Vagina (tissue), 2 donors: ENCODE data around the gene CTXN2. TPM values are rescaled to one million over a fixed set of nuclear protein-coding genes. Genes with fewer than 3 reads are reported as not detected.

ENCODE experiments used
- DNase-seq, 2 donors: peaks; one replicate each; pipeline ENCODE4 v3.0.0-alpha.2; 2017; ENCODE audit errors: extremely low spot score in 2 of 2
- H3K27ac ChIP-seq: fragments of 200-600 bp; sonication (generic); one replicate; pipeline ENCODE4 v1.5.1; 2019
- H3K27me3 ChIP-seq: fragments of 200-600 bp; sonication (generic); one replicate; pipeline ENCODE4 v1.5.1; 2019
- H3K36me3 ChIP-seq, 2 donors: fragments of 200-600 bp; sonication (generic); one replicate each; pipeline ENCODE4 v1.5.1; 2017 to 2019
- H3K4me1 ChIP-seq: fragments of 200-600 bp; sonication (generic); one replicate; pipeline ENCODE4 v1.5.1; 2019
- H3K4me3 ChIP-seq, 2 donors: fragments of 200-600 bp; sonication (generic); 1 replicate in 1 of 2; 2 replicates in 1 of 2; pipeline ENCODE4 v1.5.1; 2016 to 2019
- H3K9me3 ChIP-seq: fragments of 200-600 bp; sonication (generic); one replicate; pipeline ENCODE4 v1.5.1; 2019
- CTCF ChIP-seq, 3 experiments: fragments of 450-650 bp in 2 of 3; fragments of 200-600 bp in 1 of 3; sonication (generic) in 1 of 3; IDR thresholded peaks; one replicate each; pipeline ENCODE4 v1.5.1; 2017 to 2019; ENCODE audit warnings: antibody characterized with exemption in 3 of 3, mild to moderate bottlenecking in 2 of 3, moderate library complexity in 2 of 3
- POLR2A ChIP-seq, 2 donors: fragments of 450-650 bp; IDR thresholded peaks; one replicate each; pipeline ENCODE4 v1.6.1; 2017; ENCODE audit warnings: antibody characterized with exemption in 2 of 2, mild to moderate bottlenecking in 2 of 2, moderate library complexity in 2 of 2
- POLR2AphosphoS5 ChIP-seq, 2 donors: sonication (generic); formaldehyde crosslinking; IDR thresholded peaks; one replicate each; pipeline ENCODE4 v1.9.0; 2017; ENCODE audit warnings: antibody characterized with exemption in 2 of 2, mild to moderate bottlenecking in 2 of 2, low read depth in 1 of 2; ENCODE audit not compliant: insufficient read depth in 1 of 2
- intact Hi-C: fragments of 100-400 bp; cut with DNase I; formaldehyde crosslinking; loops from one replicate; pipeline ENCODE4 v1.15.1; 2023
- total RNA-seq: library from RNA; depleted of rRNA; stranded (reverse); fragments of >200 nt; gene quantifications from one replicate; pipeline ENCODE4 v1.2.3, GENCODE V29; 2016

The CTXN2 gene
- total RNA-seq, 1 donor from 2014 or later: not detected

- intact Hi-C loops: no loop called here
- Histone ChIP-seq H3K9me3 (no peaks in the 10 kb centered on the region), H3K36me3 (no peaks in the 10 kb centered on the region), H3K4me1 (peaks cover 7% of the 10 kb centered on the region), H3K27ac (no peak overlapping the region), H3K4me3 (no peak overlapping the region), H3K27me3 (peaks cover 4% of the 10 kb centered on the region)
- no peak for TF ChIP-seq POLR2AphosphoS5 (IDR thresholded peaks at IDR 0.05; ENCODE audit: insufficient read depth in 1 of 2, low read depth in 1 of 2)
- TF ChIP-seq CTCF (IDR thresholded peaks at IDR 0.05): no peak
- TF ChIP-seq POLR2A (IDR thresholded peaks at IDR 0.05): no peak
- no peak for DNase-seq
These were observed 8.7 kb upstream of the CTXN2 start for GRCh38 chr15:48182749-48183148.

- no peaks in the 10 kb centered on the region for H3K36me3 ChIP-seq
- H3K27ac ChIP-seq: no peak overlapping the region
- H3K27me3 ChIP-seq: no peaks in the 10 kb centered on the region
- no peaks in the 10 kb centered on the region for H3K4me1 ChIP-seq
- no peak overlapping the region for H3K4me3 ChIP-seq
- no peak for DNase-seq
- H3K9me3 ChIP-seq: no peaks in the 10 kb centered on the region
- TF ChIP-seq POLR2A (IDR thresholded peaks at IDR 0.05): no peak
- no peak for TF ChIP-seq CTCF (IDR thresholded peaks at IDR 0.05)
- TF ChIP-seq POLR2AphosphoS5 (IDR thresholded peaks at IDR 0.05; ENCODE audit: insufficient read depth in 1 of 2, low read depth in 1 of 2): no peak
- intact Hi-C loops: no loop called here
These were observed 5.9 kb upstream of the CTXN2 start for GRCh38 chr15:48185529-48185928.

- DNase-seq: no peak
- intact Hi-C loops: no loop called here
- Histone ChIP-seq H3K27me3 (no peaks in the 10 kb centered on the region), H3K4me1 (no peaks in the 10 kb centered on the region), H3K27ac (no peak overlapping the region), H3K4me3 (no peak overlapping the region), H3K9me3 (no peaks in the 10 kb centered on the region), H3K36me3 (no peaks in the 10 kb centered on the region)
- TF ChIP-seq POLR2AphosphoS5 (IDR thresholded peaks at IDR 0.05; ENCODE audit: insufficient read depth in 1 of 2, low read depth in 1 of 2) (no peak), POLR2A (IDR thresholded peaks at IDR 0.05) (no peak), CTCF (IDR thresholded peaks at IDR 0.05) (no peak)
These were observed 5.2 kb upstream of the CTXN2 start for GRCh38 chr15:48186271-48186670.

- no peak for DNase-seq
- no peaks in the 10 kb centered on the region for H3K9me3 ChIP-seq
These were observed 412 bp upstream of the CTXN2 start for GRCh38 chr15:48190932-48191573.

GRCh38 chr15:48202068-48202467, 10.6 kb downstream of the CTXN2 start:
- DNase-seq: no peak
- H3K27ac ChIP-seq: no peak overlapping the region
- H3K4me3 ChIP-seq: no peak overlapping the region
- H3K9me3 ChIP-seq: no peaks in the 10 kb centered on the region
- no peaks in the 10 kb centered on the region for H3K36me3 ChIP-seq
- H3K4me1 ChIP-seq: no peaks in the 10 kb centered on the region
- H3K27me3 ChIP-seq: no peaks in the 10 kb centered on the region
- intact Hi-C loops: no loop called here
- TF ChIP-seq CTCF (IDR thresholded peaks at IDR 0.05): no peak

More at GRCh38 chr15:48190932-48191573, 412 bp upstream of the CTXN2 start:
- Histone ChIP-seq H3K36me3 (no peaks in the 10 kb centered on the region), H3K4me1 (no peaks in the 10 kb centered on the region), H3K27me3 (no peaks in the 10 kb centered on the region), H3K27ac (no peak overlapping the region), H3K4me3 (no peak overlapping the region)
- intact Hi-C loops: no loop called here
- TF ChIP-seq POLR2AphosphoS5 (IDR thresholded peaks at IDR 0.05; ENCODE audit: insufficient read depth in 1 of 2, low read depth in 1 of 2): no peak
